ENCODE measurements around the gene GSG1L.

GRCh38 chr16:27786221-27786922 is 277.1 kb downstream of the GSG1L start:
- TF ChIP-seq CTCF (optimal IDR thresholded peaks at IDR 0.05 in 1 of 3, IDR thresholded peaks at IDR 0.05 in 1 of 3, conservative IDR thresholded peaks at IDR 0.05 in 1 of 3; ENCODE audit: extremely low read depth in 1 of 3, insufficient read depth in 2 of 3, low read length in 3 of 3) (no peak), EZH2 (IDR thresholded peaks at IDR 0.05; ENCODE audit: low read length) (no peak)

Measured in keratinocyte (primary cell).